CD4-positive, alpha-beta T cell (primary cell): ENCODE results near the gene C22orf39. TPM values are rescaled to one million over a fixed set of nuclear protein-coding genes. Genes with fewer than 3 reads are reported as not detected.
A peak's percentile ranks its signal among the peaks of the same experiment; 100 is the strongest.

Source experiments
- ATAC-seq: fragments of 200-7000 bp; cut with Tn5 transposase; one replicate; pipeline ENCODE4 v1.10.0; 2022; ENCODE audit warnings: mild to moderate bottlenecking; ENCODE audit not compliant: poor library complexity
- CTCF ChIA-PET: fragments of 350-600 bp; sonication (Branson Sonifier 250); formaldehyde crosslinking; loops from one replicate; lab custom pipeline; 2021; ENCODE audit warnings: antibody characterized with exemption, inconsistent platforms; lab: Charles Lee
- POLR2A ChIA-PET: fragments of 350-600 bp; sonication (Branson Sonifier 250); formaldehyde crosslinking; loops from one replicate; lab custom pipeline; 2021; ENCODE audit warnings: antibody characterized with exemption, inconsistent platforms; lab: Charles Lee
- DNase-seq, 14 experiments: peaks; one replicate each; pipeline ENCODE4 v3.0.0-alpha.2; 2013 to 2020; ENCODE audit warnings: mixed read lengths in 2 of 14
- H3K27ac ChIP-seq, 2 donors: one replicate each; pipeline versions ENCODE4 v1.5.1 to v1.7.0; 2013; ENCODE audit warnings: low read length in 2 of 2, low read depth in 1 of 2, mild to moderate bottlenecking in 1 of 2
- H3K27me3 ChIP-seq, 2 experiments: 1 replicate in 1 of 2; 2 replicates in 1 of 2; pipeline versions ENCODE4 v1.6.1 to v1.7.0; 2013; ENCODE audit warnings: low read length in 2 of 2, control low read depth in 1 of 2, mild to moderate bottlenecking in 1 of 2, moderate library complexity in 1 of 2; ENCODE audit not compliant: insufficient read depth in 2 of 2, control insufficient read depth in 1 of 2
- H3K36me3 ChIP-seq: one replicate; pipeline ENCODE4 v1.6.1; 2013; ENCODE audit warnings: low read length, control low read depth; ENCODE audit not compliant: insufficient read depth
- H3K4me1 ChIP-seq: one replicate; pipeline ENCODE4 v1.6.1; 2013; ENCODE audit warnings: low read length, control low read depth; ENCODE audit not compliant: insufficient read depth
- H3K4me3 ChIP-seq: one replicate; pipeline ENCODE4 v1.5.1; 2013; ENCODE audit warnings: mild to moderate bottlenecking, low read length, moderate library complexity
- H3K9me3 ChIP-seq, 2 experiments: 1 replicate in 1 of 2; 2 replicates in 1 of 2; pipeline versions ENCODE4 v1.6.1 to v1.7.0; 2013; ENCODE audit warnings: low read length in 2 of 2, mild to moderate bottlenecking in 2 of 2, control low read depth in 1 of 2, moderate library complexity in 1 of 2; ENCODE audit not compliant: control insufficient read depth in 1 of 2, insufficient read depth in 1 of 2
- H3K27ac Mint-ChIP-seq: one replicate; pipeline ENCODE4 v1.8.0; 2020; ENCODE audit warnings: mixed read lengths
- H3K27me3 Mint-ChIP-seq: one replicate; pipeline ENCODE4 v1.8.0; 2021; ENCODE audit warnings: mixed read lengths
- H3K36me3 Mint-ChIP-seq: one replicate; pipeline ENCODE4 v1.8.0; 2021; ENCODE audit warnings: low read depth, mixed read lengths
- H3K4me1 Mint-ChIP-seq: one replicate; pipeline ENCODE4 v1.8.0; 2021; ENCODE audit warnings: low read depth, mixed read lengths
- H3K4me3 Mint-ChIP-seq: one replicate; pipeline ENCODE4 v1.8.0; 2020; ENCODE audit warnings: mild to moderate bottlenecking, mixed read lengths
- H3K9me3 Mint-ChIP-seq: one replicate; pipeline ENCODE4 v1.8.0; 2020; ENCODE audit warnings: mixed read lengths
- CTCF ChIP-seq: fragments of 200-600 bp; IDR thresholded peaks from one replicate; pipeline ENCODE4 v1.8.0; 2022; ENCODE audit warnings: antibody characterized with exemption, mild to moderate bottlenecking
- intact Hi-C, 2 experiments: fragments of 100-400 bp; cut with DNase I in 1 of 2; cut with micrococcal nuclease in 1 of 2; formaldehyde crosslinking; loops; one replicate each; pipeline versions ENCODE4 v1.15.1 to v1.9.0; 2023 to 2025; cut with DNase I, micrococcal nuclease
- polyA plus RNA-seq, 2 donors: library from polyadenylated mRNA; unstranded; fragments of 120-200 nt; gene quantifications; one replicate each; pipeline ENCODE4 v1.2.1, GENCODE V29; 2013
- total RNA-seq, 174 experiments: library from RNA in 2 of 174; stranded (reverse) in 2 of 174; gene quantifications; one replicate each; pipeline ENCODE4 v1.2.3 and lab custom pipeline; 2021 to 2026

The C22orf39 gene
- 10 to 100 TPM; 30.2 to 32.6 TPM for total RNA-seq
- polyA plus RNA-seq (2013, experiment 1 of 2) = 35.0 TPM
- 27.7 TPM for polyA plus RNA-seq (2013, experiment 2 of 2)
- total RNA-seq (lab: John Stamatoyannopoulos, UW) = 13.4 to 52.5 (median 32.1) reads per million in 172 experiments

DNA sequence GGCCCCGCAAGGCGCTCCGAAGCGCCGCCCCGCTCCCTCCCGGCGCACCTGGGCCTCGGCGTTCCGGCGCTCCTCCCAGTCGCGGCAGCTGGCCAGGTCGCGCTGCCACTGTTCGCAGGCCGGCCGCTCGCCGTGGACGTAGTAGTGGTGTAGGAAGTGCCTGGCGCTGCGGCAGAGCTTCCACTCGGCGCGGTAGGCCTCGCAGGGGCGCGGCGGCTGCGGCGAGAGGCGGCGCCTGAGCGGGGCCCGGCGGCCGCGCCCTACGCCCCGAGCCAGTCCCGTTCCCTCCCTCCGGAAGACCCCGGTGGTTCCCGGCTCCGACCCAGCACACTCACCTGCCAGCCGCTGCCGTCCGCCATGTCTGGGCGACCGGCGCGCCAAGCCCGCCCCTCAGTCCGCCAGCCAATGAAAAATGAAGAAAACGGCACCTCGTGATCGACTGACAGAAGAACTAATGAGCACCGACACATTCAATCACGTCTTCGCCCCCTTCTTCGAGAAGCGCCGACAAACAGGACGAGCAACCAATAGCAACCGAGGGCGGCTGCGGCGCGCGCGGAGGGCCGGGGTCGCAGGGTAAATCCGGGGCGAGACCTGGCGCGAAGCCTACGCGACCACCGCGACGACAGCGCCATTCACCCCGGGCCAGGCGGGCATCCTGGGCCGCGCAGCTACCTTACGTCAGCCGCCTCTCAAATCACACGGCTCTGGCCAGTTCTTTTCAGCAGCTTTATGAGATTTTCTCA, at the start of gene C22orf39:
C22orf39 (minus strand) TSS at position 382 of the 746 bp plus-strand sequence; CDS start at position 359, 23 bp downstream.
- Histone ChIP-seq H3K27ac (peak within 1 kb of the TSS; percentile 82 to 85), H3K4me3 (peak within 1 kb of the TSS; percentile 88), H3K36me3 (peaks cover 38% of the 10 kb centered on the region), H3K27me3 (no peaks in the 10 kb centered on the region), H3K4me1 (peaks cover 38% of the 10 kb centered on the region), H3K9me3 (no peaks in the 10 kb centered on the region)
- Mint-ChIP-seq H3K27ac (peak within 1 kb of the TSS; percentile 91), H3K4me3 (peak within 1 kb of the TSS; percentile 93), H3K27me3 (no peaks in the 10 kb centered on the region), H3K4me1 (peaks cover 52% of the 10 kb centered on the region), H3K9me3 (no peaks in the 10 kb centered on the region), H3K36me3 (peaks cover 65% of the 10 kb centered on the region)
- ChIA-PET POLR2A (interaction anchor here (0.6 to 8.2 kb wide), 13 partner anchors 10 to 494 kb away, joined by 3 to 94 read pairs (median 4); partner anchors contain the start of genes CDC45, COMT, ESS2 and HIRA), CTCF (interaction anchor here (0.8 to 1.6 kb wide), 4 partner anchors 14 to 268 kb away, joined by 3 to 5 read pairs (median 4); no protein-coding TSS in a partner anchor)
- DNase-seq (peak; percentile 75 to 96 (median 85)), ATAC-seq (peak; percentile 92)
- TF ChIP-seq CTCF = no peak
- intact Hi-C loops = loop anchor here (1.0 to 10.0 kb wide), 7 partner anchors 14 to 343 kb away; partner anchors contain the start of genes CDC45 (in 2 of the 2), UFD1 (in 2 of the 2), ESS2 (in 1 of the 2) and MRPL40 (in 1 of the 2)

GRCh38 chr22:19497245-19497644, 49.7 kb upstream of the C22orf39 start:
- Mint-ChIP-seq H3K9me3 (no peaks in the 10 kb centered on the region), H3K36me3 (no peaks in the 10 kb centered on the region), H3K4me1 (peaks cover 9% of the 10 kb centered on the region), H3K27ac (no peak overlapping the region), H3K4me3 (no peak overlapping the region), H3K27me3 (no peaks in the 10 kb centered on the region)
- ATAC-seq (no peak), DNase-seq (no peak)
- CTCF ChIA-PET = interaction anchor here (3.9 kb wide), 1 partner anchor 133 kb away, joined by 22 read pairs; no protein-coding TSS in a partner anchor
- H3K4me1 ChIP-seq = no peaks in the 10 kb centered on the region
- H3K27me3 ChIP-seq = no peaks in the 10 kb centered on the region
- TF ChIP-seq CTCF = no peak
- no peaks in the 10 kb centered on the region for H3K36me3 ChIP-seq
- POLR2A ChIA-PET = no interaction called here
- no peaks in the 10 kb centered on the region for H3K9me3 ChIP-seq
- H3K27ac ChIP-seq = no peak overlapping the region
- H3K4me3 ChIP-seq = no peak overlapping the region
- intact Hi-C loops = loop anchor here (5.0 to 10.0 kb wide), 2 partner anchors 218 to 220 kb away; partner anchors contain the start of gene SEPTIN5 (in 1 of the 2)

DNA sequence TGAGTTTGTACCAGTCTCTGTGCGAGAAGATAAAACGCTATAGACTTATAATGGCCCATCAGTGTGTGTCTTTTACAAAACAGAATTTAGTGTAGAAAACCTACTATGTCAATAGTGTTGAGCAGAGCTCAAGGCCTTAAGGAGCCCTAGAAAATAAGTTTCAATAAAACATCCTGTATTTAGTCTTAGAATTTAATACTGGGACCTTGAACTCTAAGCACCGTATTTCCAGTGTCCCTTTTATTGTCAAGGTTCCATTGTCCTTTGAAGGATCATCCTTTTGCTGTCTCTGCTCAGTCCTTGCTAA, 48.8 kb upstream of the C22orf39 start:
- Histone ChIP-seq H3K36me3 (no peaks in the 10 kb centered on the region), H3K27ac (no peak overlapping the region), H3K9me3 (no peaks in the 10 kb centered on the region), H3K4me1 (no peaks in the 10 kb centered on the region), H3K4me3 (no peak overlapping the region), H3K27me3 (no peaks in the 10 kb centered on the region)
- Mint-ChIP-seq H3K36me3 (no peaks in the 10 kb centered on the region), H3K27me3 (no peaks in the 10 kb centered on the region), H3K4me1 (peaks cover 9% of the 10 kb centered on the region), H3K27ac (peak overlapping the region; percentile 47), H3K4me3 (no peak overlapping the region), H3K9me3 (no peaks in the 10 kb centered on the region)
- ChIA-PET POLR2A (interaction anchor here (1.4 kb wide), 2 partner anchors 81 to 133 kb away, joined by 3 to 10 read pairs; no protein-coding TSS in a partner anchor), CTCF (interaction anchor here (3.9 kb wide), 1 partner anchor 134 kb away, joined by 22 read pairs; no protein-coding TSS in a partner anchor)
- intact Hi-C loops = loop anchor here (1.0 to 10.0 kb wide), 3 partner anchors 134 to 221 kb away; partner anchors contain the start of gene SEPTIN5 (in 1 of the 2)
- DNase-seq (no peak), ATAC-seq (no peak)
- no peak for TF ChIP-seq CTCF
